Measurements from ENCODE around the gene TSHZ2. TPM values are rescaled to one million over a fixed set of nuclear protein-coding genes. Genes with fewer than 3 reads are reported as not detected.
A peak's percentile ranks its signal among the peaks of the same experiment; 100 is the strongest.

The TSHZ2 gene
- total and polyA plus RNA-seq, 9 of the 15 experiments (the other 6 are each of a cell fraction or from before 2014, with no cell fraction given), result 0.03 to 0.20 (median 0.05) TPM; not detected in 4

GRCh38 chr20:53370345-53370961 lies 398.3 kb downstream of the TSHZ2 start:
- H3K36me3 ChIP-seq (ENCODE audit: control insufficient read depth, insufficient read depth, low read length), result no peaks in the 10 kb centered on the region
- H3K9me3 ChIP-seq (replicated peaks; ENCODE audit: control insufficient read depth, insufficient read depth, low read depth, low read length), result no peaks in the 10 kb centered on the region
- H3K9ac ChIP-seq (ENCODE audit: insufficient read depth in 1 of 2, low read depth in 2 of 2, low read length in 2 of 2), result no peak overlapping the region
- H3K4me3 ChIP-seq, result no peak overlapping the region
- H4K20me1 ChIP-seq (replicated peaks; ENCODE audit: control insufficient read depth, insufficient read depth, low read length), result no peaks in the 10 kb centered on the region
- H3K4me1 ChIP-seq (replicated peaks in 1 of 2; ENCODE audit: control insufficient read depth in 2 of 2, insufficient read depth in 2 of 2, low read length in 2 of 2), result peaks cover 0 to 4% of the 10 kb centered on the region in 2 experiments; a peak in 2 of 5 replicates
- POLR2A ChIA-PET, result no interaction called here
- ATAC-seq, result peak; percentile 56; the same call in 2 of the 3 replicates
- 22% methylated on average over 13 of the region's 13 CpGs for WGBS (ENCODE audit: insufficient coverage, low coverage, missing lambda C conversion rate)
- FAIRE-seq, result peak; percentile 77
- peak overlapping the region; percentile 34 for H2AFZ ChIP-seq (ENCODE audit: low read depth, low read length)
- CTCF ChIA-PET (ENCODE audit: low intra/inter-chr PET ratio), result no interaction called here
- BruUV-seq (replicated peaks), result no TSS peak
- no peak overlapping the region for H3K27ac ChIP-seq (ENCODE audit: extremely low read depth, low read depth, low read length)
- H3K27me3 ChIP-seq (ENCODE audit: control insufficient read depth in 2 of 2, insufficient read depth in 2 of 2, low read length in 2 of 2), result peaks cover 3 to 6% of the 10 kb centered on the region in 2 experiments; a peak in 2 of 5 replicates
- DNase-seq (ENCODE audit: extremely low read depth in 1 of 4, low spot score in 3 of 4), result peak in 1 of 4 experiments; percentile 18
- intact Hi-C loops (cut with micrococcal nuclease), result no loop called here
- no peak overlapping the region for H3K4me2 ChIP-seq (ENCODE audit: insufficient read depth, low read length)
- H3K9me1 ChIP-seq (ENCODE audit: control insufficient read depth, insufficient read depth, low read length), result no peaks in the 10 kb centered on the region
- no peaks in the 10 kb centered on the region for H3K79me2 ChIP-seq (ENCODE audit: control insufficient read depth, insufficient read depth, low read length)
- in situ Hi-C loops (cut with MboI), result no loop called here
- no peak for TF ChIP-seq BRCA1 (IDR thresholded peaks at IDR 0.05)
- no peak for TF ChIP-seq BRCA1 (CRISPR knock-in tag; IDR thresholded peaks at IDR 0.05)
- TF ChIP-seq ZNF143 (CRISPR knock-in tag; IDR thresholded peaks at IDR 0.05), result no peak
- no peak for TF ChIP-seq ZMIZ1 (IDR thresholded peaks at IDR 0.05; ENCODE audit: low read depth in 2 of 2, low read length in 2 of 2)
- no peak for TF ChIP-seq NR2C1 (IDR thresholded peaks at IDR 0.05)
- TF ChIP-seq NR2C1 (tag; IDR thresholded peaks at IDR 0.05), result no peak
- TF ChIP-seq BRD4 (IDR thresholded peaks at IDR 0.05), result no peak
- no peak for TF ChIP-seq MEF2A (IDR thresholded peaks at IDR 0.05; ENCODE audit: control insufficient read depth, low read depth, low read length)
- no peak for TF ChIP-seq E2F3 (CRISPR knock-in tag; IDR thresholded peaks at IDR 0.05)
- no peak for TF ChIP-seq MXD1 (CRISPR knock-in tag; IDR thresholded peaks at IDR 0.05; ENCODE audit: borderline replicate concordance, poor library complexity, severe bottlenecking)
- no peak for TF ChIP-seq LARP7 (IDR thresholded peaks at IDR 0.05)
- no peak for TF ChIP-seq BCLAF1 (IDR thresholded peaks at IDR 0.05; ENCODE audit: borderline replicate concordance in 1 of 2, control insufficient read depth in 1 of 2, low read depth in 2 of 2, low read length in 1 of 2)
- peak; percentile 9; the same call in 1 of the 2 replicates for TF ChIP-seq CBFA2T3 (IDR thresholded peaks at IDR 0.05)
- TF ChIP-seq BACH1 (tag; IDR thresholded peaks at IDR 0.05), result no peak
- no peak for TF ChIP-seq ELF4 (CRISPR knock-in tag; IDR thresholded peaks at IDR 0.05)
- TF ChIP-seq ERF (CRISPR knock-in tag; IDR thresholded peaks at IDR 0.05), result no peak
- TF ChIP-seq ZEB2 (IDR thresholded peaks at IDR 0.05), result no peak
- TF ChIP-seq MAFG (tag; conservative IDR thresholded peaks at IDR 0.05), result peak; percentile 41; the same call in 1 of the 2 replicates
